Measurements from ENCODE around the gene DCDC2C. TPM values are rescaled to one million over a fixed set of nuclear protein-coding genes. Genes with fewer than 3 reads are reported as not detected.

Gene DCDC2C
- polyA plus RNA-seq, 1 donor from 2014 or later, result not detected

- H3K36me3 ChIP-seq (ENCODE audit: insufficient read depth, low read length), result no peaks in the 10 kb centered on the region
- H3F3A ChIP-seq (ENCODE audit: insufficient read depth, low read length, poor library complexity, severe bottlenecking), result no peaks in the 10 kb centered on the region
- H3K4me3 ChIP-seq (ENCODE audit: low read length), result no peak overlapping the region
- H3K9me2 ChIP-seq (ENCODE audit: insufficient read depth, low read length), result no peaks in the 10 kb centered on the region
- H3K4me2 ChIP-seq (ENCODE audit: low read length), result no peak overlapping the region
- no peak overlapping the region for H3K27ac ChIP-seq (ENCODE audit: low read length)
- H3K27me3 ChIP-seq (ENCODE audit: insufficient read depth, low read depth, low read length), result no peaks in the 10 kb centered on the region
- TF ChIP-seq TAF1 (IDR thresholded peaks at IDR 0.05; ENCODE audit: low read depth) (no peak), POLR2AphosphoS5 (IDR thresholded peaks at IDR 0.05) (no peak), SMC3 (conservative IDR thresholded peaks at IDR 0.05; ENCODE audit: poor library complexity) (no peak), MXI1 (conservative IDR thresholded peaks at IDR 0.05; ENCODE audit: poor library complexity, severe bottlenecking) (no peak), EZH2 (IDR thresholded peaks at IDR 0.05; ENCODE audit: borderline replicate concordance, insufficient read depth, low read length, poor library complexity, severe bottlenecking) (no peak), RAD21 (conservative IDR thresholded peaks at IDR 0.05) (no peak), CTCF (IDR thresholded peaks at IDR 0.05; ENCODE audit: poor library complexity, severe bottlenecking) (no peak), EP300 (conservative IDR thresholded peaks at IDR 0.05; ENCODE audit: poor library complexity, severe bottlenecking) (no peak), REST (IDR thresholded peaks at IDR 0.05; ENCODE audit: borderline replicate concordance) (no peak)
- no peak overlapping the region for H2AFZ ChIP-seq (ENCODE audit: low read depth, low read length)
- no peaks in the 10 kb centered on the region for H3K9me3 ChIP-seq (ENCODE audit: low read length)
- H3K79me2 ChIP-seq (replicated peaks; ENCODE audit: insufficient read depth, low read length), result no peaks in the 10 kb centered on the region
- H4K20me1 ChIP-seq (ENCODE audit: insufficient read depth), result no peaks in the 10 kb centered on the region
- no peak overlapping the region for H3K9ac ChIP-seq (ENCODE audit: low read length)
These were observed 47.9 kb downstream of the DCDC2C start for GRCh38 chr2:3751251-3751650.

GRCh38 chr2:3751806-3752205 is 48.4 kb downstream of the DCDC2C start:
- no peak overlapping the region for H3K9ac ChIP-seq (ENCODE audit: low read length)
- H3F3A ChIP-seq (ENCODE audit: insufficient read depth, low read length, poor library complexity, severe bottlenecking), result no peaks in the 10 kb centered on the region
- no peaks in the 10 kb centered on the region for H3K9me2 ChIP-seq (ENCODE audit: insufficient read depth, low read length)
- H3K27ac ChIP-seq (ENCODE audit: low read length), result no peak overlapping the region
- no peaks in the 10 kb centered on the region for H3K27me3 ChIP-seq (ENCODE audit: insufficient read depth, low read depth, low read length)
- no peak overlapping the region for H3K4me2 ChIP-seq (ENCODE audit: low read length)
- no peaks in the 10 kb centered on the region for H3K36me3 ChIP-seq (ENCODE audit: insufficient read depth, low read length)
- no peaks in the 10 kb centered on the region for H3K9me3 ChIP-seq (ENCODE audit: low read length)
- no peak overlapping the region for H3K4me3 ChIP-seq (ENCODE audit: low read length)
- no peak overlapping the region for H2AFZ ChIP-seq (ENCODE audit: low read depth, low read length)
- TF ChIP-seq POLR2AphosphoS5 (IDR thresholded peaks at IDR 0.05) (no peak), TAF1 (IDR thresholded peaks at IDR 0.05; ENCODE audit: low read depth) (no peak), EZH2 (IDR thresholded peaks at IDR 0.05; ENCODE audit: borderline replicate concordance, insufficient read depth, low read length, poor library complexity, severe bottlenecking) (no peak)
- H4K20me1 ChIP-seq (ENCODE audit: insufficient read depth), result no peaks in the 10 kb centered on the region
- no peaks in the 10 kb centered on the region for H3K79me2 ChIP-seq (replicated peaks; ENCODE audit: insufficient read depth, low read length)

GRCh38 chr2:3752376-3752775 is 49.0 kb downstream of the DCDC2C start:
- Histone ChIP-seq H3K9ac (ENCODE audit: low read length) (no peak overlapping the region), H2AFZ (ENCODE audit: low read depth, low read length) (no peak overlapping the region), H3K36me3 (ENCODE audit: insufficient read depth, low read length) (no peaks in the 10 kb centered on the region), H3K27me3 (ENCODE audit: insufficient read depth, low read depth, low read length) (no peaks in the 10 kb centered on the region), H3K27ac (ENCODE audit: low read length) (no peak overlapping the region), H3K9me2 (ENCODE audit: insufficient read depth, low read length) (no peaks in the 10 kb centered on the region), H3K4me2 (ENCODE audit: low read length) (no peak overlapping the region), H3F3A (ENCODE audit: insufficient read depth, low read length, poor library complexity, severe bottlenecking) (no peaks in the 10 kb centered on the region), H3K4me3 (ENCODE audit: low read length) (no peak overlapping the region), H4K20me1 (ENCODE audit: insufficient read depth) (no peaks in the 10 kb centered on the region), H3K79me2 (replicated peaks; ENCODE audit: insufficient read depth, low read length) (no peaks in the 10 kb centered on the region), H3K9me3 (ENCODE audit: low read length) (no peaks in the 10 kb centered on the region)
- TF ChIP-seq POLR2AphosphoS5 (IDR thresholded peaks at IDR 0.05) (no peak), EP300 (conservative IDR thresholded peaks at IDR 0.05; ENCODE audit: poor library complexity, severe bottlenecking) (no peak), MXI1 (conservative IDR thresholded peaks at IDR 0.05; ENCODE audit: poor library complexity, severe bottlenecking) (no peak), RAD21 (conservative IDR thresholded peaks at IDR 0.05) (no peak), EZH2 (IDR thresholded peaks at IDR 0.05; ENCODE audit: borderline replicate concordance, insufficient read depth, low read length, poor library complexity, severe bottlenecking) (no peak), TAF1 (IDR thresholded peaks at IDR 0.05; ENCODE audit: low read depth) (no peak), REST (IDR thresholded peaks at IDR 0.05; ENCODE audit: borderline replicate concordance) (no peak), SMC3 (conservative IDR thresholded peaks at IDR 0.05; ENCODE audit: poor library complexity) (no peak), CTCF (IDR thresholded peaks at IDR 0.05; ENCODE audit: poor library complexity, severe bottlenecking) (no peak)
